GM23248 (cell line): ENCODE data around the gene PDGFD. TPM values are rescaled to one million over a fixed set of nuclear protein-coding genes. Genes with fewer than 3 reads are reported as not detected.
A peak's percentile ranks its signal among the peaks of the same experiment; 100 is the strongest.

Experiments used
- DNase-seq: peaks from one replicate; pipeline ENCODE4 v3.0.0-alpha.2; 2015
- H2AFZ ChIP-seq: fragments of 200-600 bp; sonication (generic); 2 replicates; pipeline ENCODE4 v1.6.1; 2016; ENCODE audit warnings: antibody characterized with exemption
- H3F3A ChIP-seq: fragments of 200-600 bp; sonication (generic); 2 replicates; pipeline ENCODE4 v1.6.1; 2016; ENCODE audit warnings: mild to moderate bottlenecking, antibody characterized with exemption, mixed run types; ENCODE audit not compliant: insufficient read depth
- H3K27ac ChIP-seq: fragments of 200-600 bp; sonication (generic); 2 replicates; pipeline ENCODE4 v1.5.1; 2016; ENCODE audit warnings: mild to moderate bottlenecking
- H3K27me3 ChIP-seq: fragments of 200-600 bp; sonication (generic); replicated peaks from 2 replicates; pipeline ENCODE4 v1.6.1; 2016; ENCODE audit warnings: mild to moderate bottlenecking; ENCODE audit not compliant: insufficient read depth
- H3K36me3 ChIP-seq: fragments of 200-600 bp; sonication (generic); 2 replicates; pipeline ENCODE4 v1.6.1; 2016; ENCODE audit warnings: low read depth, mild to moderate bottlenecking
- H3K4me1 ChIP-seq: fragments of 200-600 bp; sonication (generic); 2 replicates; pipeline ENCODE4 v1.6.1; 2016; ENCODE audit warnings: mild to moderate bottlenecking; ENCODE audit not compliant: insufficient read depth
- H3K4me2 ChIP-seq: fragments of 200-600 bp; sonication (generic); one replicate; pipeline ENCODE4 v1.6.1; 2016; ENCODE audit warnings: mild to moderate bottlenecking; ENCODE audit not compliant: unreplicated experiment
- H3K4me3 ChIP-seq: fragments of 200-600 bp; sonication (generic); 2 replicates; pipeline ENCODE4 v1.5.1; 2016; ENCODE audit warnings: mild to moderate bottlenecking
- H3K79me2 ChIP-seq: fragments of 200-600 bp; sonication (generic); 2 replicates; pipeline ENCODE4 v1.6.1; 2016; ENCODE audit warnings: mild to moderate bottlenecking; ENCODE audit not compliant: insufficient read depth
- H3K9ac ChIP-seq: fragments of 200-600 bp; sonication (generic); 2 replicates; pipeline ENCODE4 v1.6.1; 2016; ENCODE audit warnings: mild to moderate bottlenecking
- H3K9me2 ChIP-seq: fragments of 200-600 bp; sonication (generic); 2 replicates; pipeline ENCODE4 v1.6.1; 2016; ENCODE audit warnings: mixed run types, mild to moderate bottlenecking, moderate library complexity; ENCODE audit not compliant: insufficient read depth
- H3K9me3 ChIP-seq: fragments of 200-600 bp; sonication (generic); one replicate; pipeline ENCODE4 v1.6.1; 2017; ENCODE audit warnings: low read depth
- H4K20me1 ChIP-seq: fragments of 200-600 bp; sonication (generic); 2 replicates; pipeline ENCODE4 v1.6.0; 2016; ENCODE audit not compliant: insufficient read depth
- EZH2 ChIP-seq: fragments of 200-600 bp; sonication (generic); IDR thresholded peaks from 2 replicates; pipeline ENCODE4 v1.6.1; 2018; ENCODE audit warnings: antibody characterized with exemption, mild to moderate bottlenecking; ENCODE audit not compliant: insufficient read depth, poor library complexity, severe bottlenecking
- EZH2phosphoT487 ChIP-seq: fragments of 200-600 bp; sonication (generic); IDR thresholded peaks from 2 replicates; pipeline ENCODE4 v1.6.1; 2018; ENCODE audit warnings: antibody characterized with exemption, moderate library complexity, mild to moderate bottlenecking, low read depth; ENCODE audit not compliant: insufficient read depth
- WGBS, 2 experiments: methylation state at CpG; one replicate each; pipeline ENCODE4 v1.1.6; 2015 to 2017; ENCODE audit warnings: low lambda C conversion rate in 2 of 2, low coverage in 1 of 2; ENCODE audit errors: missing lambda C conversion rate in 2 of 2; 5-methylcytosine and 5-hydroxymethylcytosine counted together
- in situ Hi-C: fragments of 300-500 bp; cut with MboI; formaldehyde crosslinking; loops from 2 replicates; pipeline ENCODE4 v1.15.0; 2020
- polyA plus RNA-seq: library from polyadenylated mRNA; unstranded; fragments of >200 nt; fragmentation: Nextera tagmentation; extraction: Ambion mirVana; gene quantifications from 2 replicates; pipeline ENCODE4 v1.2.1, GENCODE V29; 2016
- total RNA-seq: library from RNA; depleted of rRNA; stranded (reverse); fragments of >200 nt; shearing (Covaris generic); gene quantifications from 2 replicates; pipeline ENCODE4 v1.2.3, GENCODE V29; 2014

Gene PDGFD
- total and polyA plus RNA-seq, 2 experiments from 2014 or later, result 0.81 to 1.3 TPM

DNA sequence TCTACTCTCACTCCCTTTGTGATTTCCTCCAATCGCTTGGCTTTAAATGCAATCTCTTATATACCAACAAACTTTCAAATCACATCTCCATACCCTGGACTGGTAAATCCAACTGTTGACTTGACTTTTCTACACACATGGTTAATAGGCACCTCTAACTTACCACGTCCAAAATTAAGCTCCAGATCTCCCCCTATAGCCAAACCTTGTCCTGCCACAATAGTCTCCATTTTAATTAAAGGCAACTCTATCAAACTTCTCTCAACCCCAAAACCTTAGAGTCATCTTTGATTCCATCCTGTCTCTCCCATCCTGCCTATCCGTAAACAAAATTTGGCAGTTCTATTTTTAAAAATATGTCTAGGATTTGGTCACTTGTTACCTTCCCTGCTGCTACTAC is 269.3 kb downstream of the PDGFD start:
- Histone ChIP-seq H3K4me3 (no peak overlapping the region), H4K20me1 (no peaks in the 10 kb centered on the region), H3K9ac (no peak overlapping the region), H3K36me3 (no peaks in the 10 kb centered on the region), H3K27me3 (no peaks in the 10 kb centered on the region), H3K27ac (no peak overlapping the region), H3K9me2 (no peaks in the 10 kb centered on the region), H3F3A (peaks cover 36% of the 10 kb centered on the region), H2AFZ (no peak overlapping the region), H3K9me3 (no peaks in the 10 kb centered on the region), H3K4me1 (peaks cover 29% of the 10 kb centered on the region), H3K4me2 (no peak overlapping the region), H3K79me2 (no peaks in the 10 kb centered on the region)
- no peak for TF ChIP-seq EZH2
- no peak for TF ChIP-seq EZH2phosphoT487
- no peak for DNase-seq
- in situ Hi-C loops, result no loop called here
- WGBS, 2 experiments, result 76 to 84% methylated on average over 3 of the region's 3 CpGs

DNA sequence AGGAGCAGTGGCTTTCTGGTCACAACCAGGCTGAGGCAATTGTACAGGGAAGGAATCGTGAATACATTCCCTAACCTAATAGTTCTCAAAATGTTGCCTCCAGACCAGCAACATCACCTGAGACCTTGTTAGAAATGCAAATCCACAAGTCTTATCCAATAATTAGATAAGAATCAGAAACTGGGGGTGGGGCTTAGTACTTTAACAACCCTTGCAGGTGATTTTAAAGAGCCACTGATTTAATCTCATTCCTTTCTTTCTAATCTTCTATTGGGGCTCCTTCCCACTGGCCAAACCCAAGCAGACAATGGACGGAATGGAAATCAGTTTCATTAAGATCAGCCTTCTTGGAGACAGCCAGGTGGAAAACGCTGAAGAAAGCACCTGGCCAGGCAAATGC is 269.9 kb downstream of the PDGFD start:
- TF ChIP-seq EZH2 (no peak), EZH2phosphoT487 (no peak)
- Histone ChIP-seq H3K27me3 (no peaks in the 10 kb centered on the region), H3K4me3 (no peak overlapping the region), H3F3A (peaks cover 36% of the 10 kb centered on the region), H3K4me2 (no peak overlapping the region), H3K9ac (no peak overlapping the region), H3K27ac (no peak overlapping the region), H4K20me1 (no peaks in the 10 kb centered on the region), H3K79me2 (no peaks in the 10 kb centered on the region), H3K4me1 (peaks cover 29% of the 10 kb centered on the region), H2AFZ (no peak overlapping the region), H3K36me3 (no peaks in the 10 kb centered on the region), H3K9me3 (no peaks in the 10 kb centered on the region), H3K9me2 (no peaks in the 10 kb centered on the region)
- WGBS, 2 experiments, result 89 to 95% methylated on average over 3 of the region's 3 CpGs
- in situ Hi-C loops, result no loop called here
- no peak for DNase-seq

GRCh38 chr11:103893371-103893770 is 270.6 kb downstream of the PDGFD start:
- Histone ChIP-seq H2AFZ (no peak overlapping the region), H3K36me3 (no peaks in the 10 kb centered on the region), H3K4me1 (peaks cover 29% of the 10 kb centered on the region), H3K9me3 (no peaks in the 10 kb centered on the region), H3K27me3 (no peaks in the 10 kb centered on the region), H3K9me2 (no peaks in the 10 kb centered on the region), H3K9ac (no peak overlapping the region), H3K4me2 (no peak overlapping the region), H3K4me3 (no peak overlapping the region), H4K20me1 (no peaks in the 10 kb centered on the region), H3K79me2 (no peaks in the 10 kb centered on the region), H3F3A (peaks cover 36% of the 10 kb centered on the region), H3K27ac (peak overlapping the region; percentile 13)
- in situ Hi-C loops, result no loop called here
- 18 to 28% methylated on average over 2 of the region's 2 CpGs for WGBS, 2 experiments
- DNase-seq, result peak; percentile 61
- TF ChIP-seq EZH2phosphoT487 (no peak), EZH2 (no peak)

DNA sequence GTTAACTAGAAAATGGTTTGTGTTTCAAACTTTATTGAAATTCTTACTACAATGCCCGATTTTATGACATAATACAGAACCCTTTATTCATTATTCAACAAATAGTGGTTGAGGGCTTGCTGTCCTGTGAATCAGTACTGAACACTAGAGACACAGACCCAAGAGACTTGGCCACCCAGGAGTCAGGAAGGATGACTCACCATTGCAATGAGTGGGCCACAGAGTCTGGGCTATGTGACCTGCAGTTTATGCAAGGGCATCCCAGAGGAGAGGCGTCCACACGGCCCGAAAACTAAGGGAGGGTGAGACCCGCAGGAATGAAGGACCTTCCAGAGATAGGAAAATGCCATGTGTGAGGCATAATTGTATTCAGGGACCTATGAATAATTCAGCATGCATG is 271.3 kb downstream of the PDGFD start:
- Histone ChIP-seq H3K4me3 (peak overlapping the region; percentile 11; the same call in 1 of the 2 replicates), H3K9me2 (no peaks in the 10 kb centered on the region), H3K79me2 (no peaks in the 10 kb centered on the region), H3K4me2 (peak overlapping the region; percentile 7), H3K9me3 (no peaks in the 10 kb centered on the region), H2AFZ (no peak overlapping the region), H3K4me1 (peaks cover 27% of the 10 kb centered on the region), H3K27ac (peak overlapping the region; percentile 13; the same call in 1 of the 2 replicates), H3K36me3 (no peaks in the 10 kb centered on the region), H3K27me3 (no peaks in the 10 kb centered on the region), H3K9ac (no peak overlapping the region), H3F3A (peaks cover 36% of the 10 kb centered on the region), H4K20me1 (no peaks in the 10 kb centered on the region)
- 6 to 8% methylated on average over 5 of the region's 5 CpGs for WGBS, 2 experiments
- TF ChIP-seq EZH2phosphoT487, result no peak
- in situ Hi-C loops, result no loop called here
- peak; percentile 80 for DNase-seq

GRCh38 chr11:103890654-103891053 is 273.3 kb downstream of the PDGFD start:
- WGBS, 2 experiments, result 96 to 97% methylated on average over 1 of the region's 1 CpG
- peaks cover 19% of the 10 kb centered on the region; the same call in 1 of the 2 replicates for H3K4me1 ChIP-seq
- no peak overlapping the region for H3K4me2 ChIP-seq
- no peak overlapping the region for H3K4me3 ChIP-seq
- no peaks in the 10 kb centered on the region for H4K20me1 ChIP-seq
- no peaks in the 10 kb centered on the region for H3K27me3 ChIP-seq
- no peak for DNase-seq
- H3K36me3 ChIP-seq, result no peaks in the 10 kb centered on the region
- in situ Hi-C loops, result no loop called here
- H3K9me2 ChIP-seq, result no peaks in the 10 kb centered on the region
- H3K27ac ChIP-seq, result no peak overlapping the region
- no peak overlapping the region for H3K9ac ChIP-seq
- H3K9me3 ChIP-seq, result no peaks in the 10 kb centered on the region
- H3F3A ChIP-seq, result peaks cover 27% of the 10 kb centered on the region
- H2AFZ ChIP-seq, result no peak overlapping the region
- no peaks in the 10 kb centered on the region for H3K79me2 ChIP-seq
- TF ChIP-seq EZH2phosphoT487, result no peak
- no peak for TF ChIP-seq EZH2
